ENCODE results near the gene UBTD2.

Gene UBTD2

DNA sequence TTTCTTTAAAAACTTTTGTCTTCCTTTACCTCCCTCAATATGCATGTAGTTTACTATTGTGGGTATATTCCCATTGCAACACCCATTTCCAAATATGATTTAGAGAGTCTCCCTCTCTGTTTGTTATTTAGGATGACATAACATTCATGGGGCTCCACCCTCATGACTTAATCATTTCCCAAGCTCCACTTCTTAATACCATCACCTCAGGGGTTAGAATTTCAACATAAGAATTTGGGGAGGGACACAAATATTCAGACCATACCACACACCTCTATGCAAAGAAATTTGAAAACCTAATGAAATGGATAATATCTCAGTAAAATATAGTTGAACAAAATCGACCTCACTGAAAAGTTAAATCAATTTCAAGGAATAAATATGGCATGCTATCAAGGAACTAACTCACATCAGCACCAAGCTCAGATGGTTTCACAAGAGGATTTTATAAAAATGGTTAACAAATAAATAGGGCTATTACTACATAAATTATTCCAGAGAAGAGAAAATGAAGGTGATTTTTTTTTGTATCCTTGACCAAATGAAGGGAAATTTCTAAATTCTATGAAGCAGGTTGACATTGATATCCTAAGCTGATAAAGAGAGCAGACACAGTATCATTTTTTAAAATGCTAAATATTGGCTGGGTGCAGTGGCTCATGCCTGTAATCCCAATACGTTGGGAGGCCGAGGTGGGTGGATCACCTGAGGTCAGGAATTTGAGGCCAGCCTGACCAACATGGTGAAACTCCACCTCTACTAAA is 20.2 kb upstream of the UBTD2 start:
- H3K4me3 ChIP-seq (replicated peaks in 1 of 2; ENCODE audit: low read depth in 2 of 2, low read length in 2 of 2) = no peak overlapping the region
- TF ChIP-seq, protein P1, sequence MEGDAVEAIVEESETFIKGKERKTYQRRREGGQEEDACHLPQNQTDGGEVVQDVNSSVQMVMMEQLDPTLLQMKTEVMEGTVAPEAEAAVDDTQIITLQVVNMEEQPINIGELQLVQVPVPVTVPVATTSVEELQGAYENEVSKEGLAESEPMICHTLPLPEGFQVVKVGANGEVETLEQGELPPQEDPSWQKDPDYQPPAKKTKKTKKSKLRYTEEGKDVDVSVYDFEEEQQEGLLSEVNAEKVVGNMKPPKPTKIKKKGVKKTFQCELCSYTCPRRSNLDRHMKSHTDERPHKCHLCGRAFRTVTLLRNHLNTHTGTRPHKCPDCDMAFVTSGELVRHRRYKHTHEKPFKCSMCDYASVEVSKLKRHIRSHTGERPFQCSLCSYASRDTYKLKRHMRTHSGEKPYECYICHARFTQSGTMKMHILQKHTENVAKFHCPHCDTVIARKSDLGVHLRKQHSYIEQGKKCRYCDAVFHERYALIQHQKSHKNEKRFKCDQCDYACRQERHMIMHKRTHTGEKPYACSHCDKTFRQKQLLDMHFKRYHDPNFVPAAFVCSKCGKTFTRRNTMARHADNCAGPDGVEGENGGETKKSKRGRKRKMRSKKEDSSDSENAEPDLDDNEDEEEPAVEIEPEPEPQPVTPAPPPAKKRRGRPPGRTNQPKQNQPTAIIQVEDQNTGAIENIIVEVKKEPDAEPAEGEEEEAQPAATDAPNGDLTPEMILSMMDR (IDR thresholded peaks at IDR 0.05; ENCODE audit: low read depth, low read length) = no peak
- DNase-seq (ENCODE audit: low read depth in 2 of 2) = peak; percentile 20 to 84

GRCh38 chr5:172303162-172303561 is 19.6 kb upstream of the UBTD2 start:
- no peak overlapping the region for H3K4me3 ChIP-seq (replicated peaks in 1 of 2; ENCODE audit: low read depth in 2 of 2, low read length in 2 of 2)
- DNase-seq (ENCODE audit: low read depth in 2 of 2) = no peak
- TF ChIP-seq, protein P1 (IDR thresholded peaks at IDR 0.05; ENCODE audit: low read depth, low read length) = no peak

- DNase-seq (ENCODE audit: low read depth in 2 of 2) = no peak
- no peak overlapping the region for H3K4me3 ChIP-seq (replicated peaks in 1 of 2; ENCODE audit: low read depth in 2 of 2, low read length in 2 of 2)
- TF ChIP-seq, protein P1 (IDR thresholded peaks at IDR 0.05; ENCODE audit: low read depth, low read length) = no peak
These were observed 18.6 kb upstream of the UBTD2 start for GRCh38 chr5:172302047-172302710.

- DNase-seq (ENCODE audit: low read depth in 2 of 2) = peak; percentile 61 to 65
- TF ChIP-seq, protein P1 (IDR thresholded peaks at IDR 0.05; ENCODE audit: low read depth, low read length) = no peak
- H3K4me3 ChIP-seq (replicated peaks in 1 of 2; ENCODE audit: low read depth in 2 of 2, low read length in 2 of 2) = no peak overlapping the region
These were observed 16.4 kb upstream of the UBTD2 start for GRCh38 chr5:172299916-172300439.

- no peak for DNase-seq (ENCODE audit: low read depth in 2 of 2)
- TF ChIP-seq, protein P1 (IDR thresholded peaks at IDR 0.05; ENCODE audit: low read depth, low read length) = no peak
These were observed 11.3 kb upstream of the UBTD2 start for GRCh38 chr5:172294831-172295230.

DNA sequence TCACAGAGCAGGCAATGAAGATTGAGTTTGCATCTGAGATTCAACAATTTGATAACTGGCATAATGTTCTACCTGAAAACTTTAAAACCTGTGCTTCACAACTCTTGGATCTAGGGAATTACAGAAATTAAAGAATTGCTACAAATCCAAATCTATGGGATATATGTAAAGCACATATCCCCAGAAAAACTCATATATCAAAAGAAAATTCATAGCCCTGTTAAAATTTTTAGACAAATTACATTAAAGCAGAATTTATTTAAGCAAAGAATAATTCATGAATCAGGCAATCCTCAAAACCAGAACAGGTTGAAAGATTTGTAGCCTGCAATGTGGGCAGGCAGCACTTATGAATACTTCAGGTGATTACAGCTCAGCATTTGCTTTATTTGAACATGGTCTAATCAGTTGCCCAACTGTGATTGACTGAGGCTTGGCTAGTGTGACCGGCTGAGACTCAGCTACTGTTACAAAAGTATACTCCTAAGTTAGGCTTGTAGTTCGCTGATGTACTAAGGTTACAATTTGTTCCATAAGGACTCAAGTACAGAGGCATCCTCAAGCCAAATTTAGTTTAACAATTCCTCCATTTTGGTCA is 10.3 kb upstream of the UBTD2 start:
- H3K4me3 ChIP-seq (replicated peaks in 1 of 2; ENCODE audit: low read depth in 2 of 2, low read length in 2 of 2) = no peak overlapping the region
- TF ChIP-seq, protein P1 (IDR thresholded peaks at IDR 0.05; ENCODE audit: low read depth, low read length) = no peak
- no peak for DNase-seq (ENCODE audit: low read depth in 2 of 2)

More at GRCh38 chr5:172294831-172295230, 11.3 kb upstream of the UBTD2 start:
- no peak overlapping the region for H3K4me3 ChIP-seq (replicated peaks in 1 of 2; ENCODE audit: low read depth in 2 of 2, low read length in 2 of 2)

Measured in cardiac fibroblast (primary cell).